Activated CD8-positive, alpha-beta memory T cell treated with anti-CD3 and anti-CD28 coated beads, Interleukin-2, amount 10 ng/mL, durations not matched to agents 7 days and 5 days (primary cell): ENCODE data around the gene CRABP2. TPM values are rescaled to one million over a fixed set of nuclear protein-coding genes. Genes with fewer than 3 reads are reported as not detected.

Source experiments
- ATAC-seq: fragments of 150-1000 bp; cut with Tn5 transposase; one replicate; pipeline ENCODE4 v1.10.0; 2021; ENCODE audit warnings: moderate library complexity
- CTCF ChIA-PET: fragments of 350-600 bp; sonication (Branson Sonifier 250); formaldehyde crosslinking; loops from one replicate; lab custom pipeline; 2021; ENCODE audit warnings: antibody characterized with exemption; lab: Charles Lee
- DNase-seq: peaks from one replicate; pipeline ENCODE4 v3.0.0-alpha.2; 2020
- H3K27ac Mint-ChIP-seq: one replicate; pipeline ENCODE4 v1.8.0; 2021; ENCODE audit warnings: mild to moderate bottlenecking, mixed read lengths
- H3K27me3 Mint-ChIP-seq: one replicate; pipeline ENCODE4 v1.8.0; 2021; ENCODE audit warnings: mixed read lengths
- H3K36me3 Mint-ChIP-seq: one replicate; pipeline ENCODE4 v1.8.0; 2021; ENCODE audit warnings: mild to moderate bottlenecking, mixed read lengths
- H3K4me1 Mint-ChIP-seq: one replicate; pipeline ENCODE4 v1.8.0; 2021; ENCODE audit warnings: mixed read lengths
- H3K4me3 Mint-ChIP-seq: one replicate; pipeline ENCODE4 v1.8.0; 2021; ENCODE audit warnings: mild to moderate bottlenecking, moderate library complexity, mixed read lengths
- H3K9me3 Mint-ChIP-seq: one replicate; pipeline ENCODE4 v1.8.0; 2022; ENCODE audit warnings: low read depth, mixed read lengths
- total RNA-seq, 2 experiments: library from RNA; stranded (reverse); gene quantifications; one replicate each; pipeline ENCODE4 v1.2.3, GENCODE V29; 2021

The CRABP2 gene
- total RNA-seq, 2 experiments from 2014 or later = 1.4 to 1.9 TPM

- Mint-ChIP-seq H3K4me1 (peaks cover 2% of the 10 kb centered on the region), H3K9me3 (no peaks in the 10 kb centered on the region), H3K27ac (no peak overlapping the region), H3K27me3 (no peaks in the 10 kb centered on the region), H3K36me3 (peaks cover 9% of the 10 kb centered on the region), H3K4me3 (no peak overlapping the region)
- CTCF ChIA-PET = interaction anchor here (0.8 to 8.2 kb wide), 7 partner anchors 8 to 178 kb away, joined by 3 to 77 read pairs (median 10); partner anchors contain the start of gene CRABP2
- ATAC-seq (no peak), DNase-seq (no peak)
Observed at GRCh38 chr1:156714830-156715229, 9.4 kb upstream of the CRABP2 start.

GRCh38 chr1:156712626-156713025, 7.2 kb upstream of the CRABP2 start:
- DNase-seq = no peak
- Mint-ChIP-seq H3K4me1 (peaks cover 2% of the 10 kb centered on the region), H3K4me3 (no peak overlapping the region)

DNA sequence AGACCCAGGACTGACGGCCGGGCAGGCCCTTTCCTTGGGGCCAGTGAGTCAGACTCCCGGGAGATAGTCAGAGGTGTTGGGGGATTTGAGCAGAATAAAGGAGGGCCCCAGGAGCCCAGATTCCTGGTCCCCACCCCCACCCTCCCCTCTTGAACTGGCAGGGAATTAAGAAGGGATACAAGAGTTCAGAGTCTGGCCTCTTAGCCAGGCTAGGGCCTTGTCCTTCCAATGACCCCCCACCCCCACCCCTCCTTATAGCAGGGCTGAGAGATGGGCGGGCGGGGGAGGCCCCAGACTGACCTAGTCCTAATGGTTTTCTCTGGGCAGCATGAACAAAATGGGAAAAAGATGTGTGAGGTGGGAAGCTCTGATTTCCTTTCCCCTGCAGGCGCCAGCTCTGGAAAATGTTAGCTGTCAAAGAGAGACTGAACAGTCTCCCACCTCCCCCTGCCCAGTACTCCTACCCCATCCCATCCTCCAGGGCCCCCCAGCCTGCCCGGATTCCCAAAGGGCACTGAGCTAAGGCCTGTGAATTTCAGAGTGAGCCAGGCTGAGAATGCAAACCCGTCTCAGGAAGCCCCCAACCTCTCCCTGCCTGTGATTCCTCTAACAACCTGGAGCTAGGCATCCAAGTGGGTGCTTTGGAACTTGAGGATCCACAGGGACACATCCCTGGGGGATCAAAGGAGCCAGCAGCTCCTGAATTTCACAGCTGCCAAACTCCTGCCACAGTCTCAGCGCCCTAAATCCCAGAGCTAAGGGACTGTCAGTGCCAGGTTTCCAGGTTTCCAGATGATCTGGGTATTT, 5.8 kb upstream of the CRABP2 start:
- DNase-seq (no peak), ATAC-seq (no peak)
- H3K9me3 Mint-ChIP-seq = no peaks in the 10 kb centered on the region
- no peak overlapping the region for H3K27ac Mint-ChIP-seq
- CTCF ChIA-PET = interaction anchor here (0.7 to 8.2 kb wide), 9 partner anchors 9 to 87 kb away, joined by 3 to 77 read pairs (median 3); no protein-coding TSS in a partner anchor
- peaks cover 10% of the 10 kb centered on the region for H3K4me1 Mint-ChIP-seq
- peaks cover 3% of the 10 kb centered on the region for H3K36me3 Mint-ChIP-seq
- H3K27me3 Mint-ChIP-seq = peaks cover 8% of the 10 kb centered on the region
- H3K4me3 Mint-ChIP-seq = no peak overlapping the region

More at GRCh38 chr1:156712626-156713025, 7.2 kb upstream of the CRABP2 start:
- CTCF ChIA-PET = interaction anchor here (0.6 to 8.2 kb wide), 7 partner anchors 12 to 85 kb away, joined by 3 to 77 read pairs (median 3); no protein-coding TSS in a partner anchor
- Mint-ChIP-seq H3K27me3 (no peaks in the 10 kb centered on the region), H3K9me3 (no peaks in the 10 kb centered on the region), H3K27ac (no peak overlapping the region), H3K36me3 (peaks cover 8% of the 10 kb centered on the region)
- ATAC-seq = no peak

DNA sequence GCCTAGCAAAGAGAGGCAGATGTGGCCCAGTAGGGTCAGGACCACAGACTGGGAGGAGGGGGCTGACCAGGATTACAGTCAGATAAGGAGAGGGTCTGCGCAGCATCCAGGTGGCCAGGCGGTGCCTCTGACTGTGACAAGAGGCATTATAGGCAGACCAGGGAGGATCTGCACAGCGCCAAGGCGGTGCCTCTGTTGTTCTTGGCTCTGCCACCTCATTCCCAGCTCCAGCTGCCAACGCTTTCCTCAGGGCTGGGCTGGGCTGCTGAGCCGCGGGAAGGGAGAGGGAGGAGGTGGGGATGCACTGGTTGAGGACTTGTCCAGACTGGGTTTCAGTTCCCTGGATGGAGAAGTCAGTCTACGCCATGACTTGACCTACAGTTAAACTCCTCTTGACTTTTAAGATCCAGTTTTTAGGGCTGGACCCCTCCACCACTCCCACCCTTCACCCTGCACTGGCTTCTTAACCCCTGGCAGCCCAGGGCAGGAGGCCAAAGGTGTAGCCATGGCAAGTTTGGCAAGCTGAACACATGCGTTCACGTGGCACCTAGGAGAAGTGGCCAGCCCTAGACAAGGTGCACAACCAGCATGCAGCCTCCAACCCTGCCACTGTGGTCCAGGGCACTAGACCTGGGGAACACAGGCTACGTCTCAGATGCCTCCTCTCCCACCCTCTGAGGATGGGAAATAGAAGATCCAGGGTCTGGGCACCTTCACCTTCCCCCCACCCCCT, 4.5 kb upstream of the CRABP2 start:
- Mint-ChIP-seq H3K9me3 (no peaks in the 10 kb centered on the region), H3K27ac (no peak overlapping the region), H3K27me3 (peaks cover 20% of the 10 kb centered on the region), H3K4me1 (peaks cover 19% of the 10 kb centered on the region), H3K36me3 (no peaks in the 10 kb centered on the region), H3K4me3 (no peak overlapping the region)
- ATAC-seq (no peak), DNase-seq (no peak)
- CTCF ChIA-PET = interaction anchor here (0.9 to 12.5 kb wide), 3 partner anchors 16 to 25 kb away, joined by 3 to 286 read pairs (median 77); no protein-coding TSS in a partner anchor

DNA sequence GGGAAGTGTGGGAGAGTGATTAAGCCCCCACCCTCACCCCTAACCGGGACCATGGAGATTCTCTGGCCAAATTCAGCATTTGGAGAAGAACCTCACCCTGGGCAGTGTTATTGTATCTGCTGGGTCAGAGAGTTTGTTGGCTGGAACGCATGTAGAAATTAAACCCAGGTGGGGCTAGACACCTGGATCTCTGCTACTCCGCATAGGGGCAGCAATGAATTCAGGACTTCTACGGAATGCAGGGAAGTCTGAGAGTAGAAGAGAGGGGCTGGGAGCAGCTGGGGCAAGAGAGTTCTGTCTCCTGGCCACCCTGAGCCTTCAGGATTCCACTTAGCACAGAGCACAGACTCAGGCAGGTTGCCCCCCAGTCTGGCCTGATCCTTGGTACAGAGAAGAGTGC, 3.6 kb upstream of the CRABP2 start:
- H3K4me1 Mint-ChIP-seq = peaks cover 20% of the 10 kb centered on the region
- no peak for DNase-seq
- CTCF ChIA-PET = interaction anchor here (0.8 to 12.5 kb wide), 4 partner anchors 17 to 49 kb away, joined by 3 to 286 read pairs (median 37); no protein-coding TSS in a partner anchor
- no peak overlapping the region for H3K27ac Mint-ChIP-seq
- ATAC-seq = no peak
- no peaks in the 10 kb centered on the region for H3K9me3 Mint-ChIP-seq
- no peak overlapping the region for H3K4me3 Mint-ChIP-seq
- peaks cover 29% of the 10 kb centered on the region for H3K27me3 Mint-ChIP-seq
- no peaks in the 10 kb centered on the region for H3K36me3 Mint-ChIP-seq

DNA sequence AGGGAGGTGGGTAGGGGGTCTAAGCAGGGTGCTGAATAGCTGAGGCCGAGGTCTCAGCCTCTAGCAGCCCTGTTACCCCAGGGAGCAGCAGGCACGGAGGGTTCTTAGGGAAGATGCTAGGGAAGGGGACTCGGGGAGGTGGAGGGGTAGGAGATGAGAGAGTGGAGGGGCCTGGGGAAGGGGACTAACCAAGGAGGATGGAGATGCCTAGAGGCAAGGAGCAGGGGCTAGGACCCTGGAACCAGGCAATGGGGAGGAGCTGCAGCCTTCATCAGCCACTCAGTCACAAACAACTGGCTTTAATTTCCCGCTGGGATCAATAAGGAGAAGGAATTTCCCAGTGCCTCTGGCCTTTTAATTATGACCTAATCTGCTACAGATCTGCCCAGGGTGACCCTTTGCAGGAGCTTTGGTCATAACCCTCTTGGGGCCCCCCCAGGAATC, 2.9 kb upstream of the CRABP2 start:
- H3K27ac Mint-ChIP-seq = no peak overlapping the region
- no peaks in the 10 kb centered on the region for H3K9me3 Mint-ChIP-seq
- CTCF ChIA-PET = interaction anchor here (0.8 to 12.5 kb wide), 5 partner anchors 18 to 100 kb away, joined by 3 to 286 read pairs (median 8); no protein-coding TSS in a partner anchor
- DNase-seq (no peak), ATAC-seq (no peak)
- peaks cover 37% of the 10 kb centered on the region for H3K27me3 Mint-ChIP-seq
- H3K4me3 Mint-ChIP-seq = no peak overlapping the region
- H3K4me1 Mint-ChIP-seq = peaks cover 20% of the 10 kb centered on the region
- H3K36me3 Mint-ChIP-seq = no peaks in the 10 kb centered on the region

DNA sequence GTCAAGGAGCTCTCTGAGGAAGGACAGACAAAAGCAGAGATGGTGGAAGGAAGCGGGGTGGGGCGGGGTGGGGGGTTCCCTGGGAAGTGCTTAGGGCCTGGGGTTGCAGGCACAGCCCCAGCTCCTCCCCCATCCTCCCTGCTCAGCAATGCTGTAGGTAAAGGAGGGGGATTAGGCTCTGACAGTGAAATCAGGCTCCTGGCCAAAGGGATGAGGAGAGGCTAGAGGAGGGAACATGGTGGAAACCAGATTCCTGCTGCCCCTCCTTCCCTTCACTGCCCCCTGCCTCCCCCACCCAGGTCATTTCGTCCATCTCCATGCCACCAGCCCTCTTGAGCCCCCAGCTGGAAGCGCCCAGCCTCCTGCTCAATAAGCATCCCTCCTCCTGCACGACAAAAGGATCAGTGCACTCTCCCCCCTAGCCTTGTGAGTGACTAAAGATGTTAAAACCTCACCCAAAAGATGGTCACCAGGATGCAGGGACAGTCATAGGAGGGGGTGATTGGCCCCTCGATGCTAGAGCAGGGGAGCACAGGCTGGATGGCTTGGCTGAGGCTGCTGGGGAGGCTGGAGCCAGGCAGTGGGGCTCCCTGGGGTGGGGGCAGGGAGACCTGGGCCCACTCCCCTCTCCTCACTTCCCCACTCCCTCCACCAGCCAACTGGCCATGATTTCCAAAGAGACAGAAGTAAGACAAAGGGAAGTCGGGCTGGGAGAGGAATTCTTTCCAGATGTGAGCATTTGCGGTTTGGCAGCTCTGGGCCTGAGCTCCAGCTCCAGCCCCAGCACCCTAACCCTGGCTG, 2.2 kb upstream of the CRABP2 start:
- DNase-seq (no peak), ATAC-seq (no peak)
- H3K27ac Mint-ChIP-seq = no peak overlapping the region
- peaks cover 40% of the 10 kb centered on the region for H3K27me3 Mint-ChIP-seq
- no peaks in the 10 kb centered on the region for H3K36me3 Mint-ChIP-seq
- no peak overlapping the region for H3K4me3 Mint-ChIP-seq
- no peaks in the 10 kb centered on the region for H3K9me3 Mint-ChIP-seq
- peaks cover 20% of the 10 kb centered on the region for H3K4me1 Mint-ChIP-seq
- CTCF ChIA-PET = interaction anchor here (0.8 to 12.5 kb wide), 13 partner anchors 8 to 183 kb away, joined by 3 to 286 read pairs (median 10); partner anchors contain the start of genes METTL25B, NES and NTRK1

- H3K36me3 Mint-ChIP-seq = no peaks in the 10 kb centered on the region
- CTCF ChIA-PET = interaction anchor here (0.6 to 12.5 kb wide), 20 partner anchors 9 to 321 kb away, joined by 3 to 286 read pairs (median 5); partner anchors contain the start of genes HDGF, METTL25B, NES and NTRK1
- H3K4me3 Mint-ChIP-seq = peak overlapping the region; percentile 56
- ATAC-seq (no peak), DNase-seq (no peak)
- peaks cover 40% of the 10 kb centered on the region for H3K27me3 Mint-ChIP-seq
- no peak overlapping the region for H3K27ac Mint-ChIP-seq
- H3K9me3 Mint-ChIP-seq = no peaks in the 10 kb centered on the region
- H3K4me1 Mint-ChIP-seq = peaks cover 20% of the 10 kb centered on the region
Observed at GRCh38 chr1:156706657-156707416, 1.5 kb upstream of the CRABP2 start.

- no peaks in the 10 kb centered on the region for H3K36me3 Mint-ChIP-seq
- DNase-seq = peak; percentile 70
- peak overlapping the region; percentile 56 for H3K4me3 Mint-ChIP-seq
- ATAC-seq = peak; percentile 77
- peaks cover 20% of the 10 kb centered on the region for H3K4me1 Mint-ChIP-seq
- H3K9me3 Mint-ChIP-seq = no peaks in the 10 kb centered on the region
- CTCF ChIA-PET = interaction anchor here (0.6 to 12.5 kb wide), 24 partner anchors 9 to 320 kb away, joined by 3 to 286 read pairs (median 4); partner anchors contain the start of genes HDGF, METTL25B, NES and NTRK1
- H3K27ac Mint-ChIP-seq = no peak overlapping the region
- peaks cover 43% of the 10 kb centered on the region for H3K27me3 Mint-ChIP-seq
Observed at GRCh38 chr1:156705918-156706656, 704 bp upstream of the CRABP2 start.

- DNase-seq = no peak
- peaks cover 43% of the 10 kb centered on the region for H3K27me3 Mint-ChIP-seq
- H3K9me3 Mint-ChIP-seq = no peaks in the 10 kb centered on the region
- CTCF ChIA-PET = interaction anchor here (0.7 to 12.5 kb wide), 8 partner anchors 15 to 1779 kb away, joined by 3 to 286 read pairs (median 22); partner anchors contain the start of genes METTL25B and NES
- no peak for ATAC-seq
- H3K27ac Mint-ChIP-seq = no peak overlapping the region
- H3K4me1 Mint-ChIP-seq = peaks cover 22% of the 10 kb centered on the region
- no peaks in the 10 kb centered on the region for H3K36me3 Mint-ChIP-seq
- no peak overlapping the region for H3K4me3 Mint-ChIP-seq
Observed at GRCh38 chr1:156704930-156705320, 458 bp downstream of the CRABP2 start.

GRCh38 chr1:156704166-156704711, 1.1 kb downstream of the CRABP2 start:
- no peak for DNase-seq
- peaks cover 22% of the 10 kb centered on the region for H3K4me1 Mint-ChIP-seq
- CTCF ChIA-PET = interaction anchor here (0.7 to 12.5 kb wide), 6 partner anchors 14 to 1779 kb away, joined by 3 to 286 read pairs (median 27); partner anchors contain the start of gene METTL25B
- H3K9me3 Mint-ChIP-seq = no peaks in the 10 kb centered on the region
- no peak overlapping the region for H3K27ac Mint-ChIP-seq
- peaks cover 45% of the 10 kb centered on the region for H3K27me3 Mint-ChIP-seq
- no peak for ATAC-seq
- no peak overlapping the region for H3K4me3 Mint-ChIP-seq
- no peaks in the 10 kb centered on the region for H3K36me3 Mint-ChIP-seq
